HG03139 (cell line): ENCODE measurements around the gene ZFP1.

Experiments used
- ATAC-seq: cut with Tn5 transposase; IDR thresholded peaks from one replicate; pipeline ENCODE4 v1.9.1; 2021; ENCODE audit not compliant: unreplicated experiment

Gene ZFP1

DNA sequence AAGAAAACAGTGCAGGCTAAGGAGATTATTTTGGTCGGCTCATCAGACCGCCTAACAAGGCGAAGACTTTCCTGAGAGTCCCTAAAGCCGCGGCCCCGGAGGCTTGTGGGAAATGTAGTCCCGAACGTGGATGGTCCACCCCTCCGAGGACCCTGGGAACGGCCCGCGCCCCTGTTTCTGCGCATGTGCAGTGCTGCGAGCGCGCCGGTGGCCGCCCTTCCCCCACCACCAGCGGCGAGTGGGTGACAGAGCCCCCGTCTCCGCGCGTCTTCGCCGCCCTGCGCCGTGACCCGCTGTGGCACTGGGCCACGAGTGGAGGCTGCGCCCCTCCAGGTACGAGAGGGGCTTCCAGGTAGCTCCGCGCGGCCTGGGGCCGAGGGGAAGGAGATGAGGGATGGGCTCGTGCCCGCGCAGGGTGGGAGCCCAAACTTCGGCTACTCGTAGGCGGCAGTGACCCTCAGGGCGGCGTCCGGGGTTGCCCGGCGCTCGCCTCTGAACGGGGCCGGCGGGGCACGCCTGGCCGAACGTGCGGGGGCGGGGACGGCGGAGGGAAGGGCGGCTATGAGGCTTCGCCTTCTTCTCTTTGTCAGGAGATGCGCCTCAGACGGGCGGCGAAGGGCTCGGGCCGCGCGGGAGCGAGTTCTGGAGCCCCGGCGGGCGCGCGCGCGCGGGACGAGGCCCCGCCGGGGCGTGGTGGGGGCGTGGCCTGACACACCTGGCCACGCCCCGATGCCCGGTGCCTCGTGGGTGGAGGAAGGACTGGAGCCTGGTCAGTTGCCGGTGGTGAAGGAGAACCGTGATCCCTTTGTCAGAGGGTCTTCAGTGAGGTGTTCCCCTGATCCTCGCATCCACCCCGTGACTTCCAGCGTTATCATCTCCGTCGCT lies at the start of gene ZFP1:
ZFP1 (plus strand) TSS at position 214 of the 885 bp plus-strand sequence. CDS start 4,428 bp downstream, outside the sequence.
- peak; percentile 68 for ATAC-seq

GRCh38 chr16:75099075-75099667 lies 49.2 kb upstream of the ZFP1 start:
- ATAC-seq: no peak

- ATAC-seq: peak; percentile 68
Measured at GRCh38 chr16:75099738-75100602, 48.4 kb upstream of the ZFP1 start.

DNA sequence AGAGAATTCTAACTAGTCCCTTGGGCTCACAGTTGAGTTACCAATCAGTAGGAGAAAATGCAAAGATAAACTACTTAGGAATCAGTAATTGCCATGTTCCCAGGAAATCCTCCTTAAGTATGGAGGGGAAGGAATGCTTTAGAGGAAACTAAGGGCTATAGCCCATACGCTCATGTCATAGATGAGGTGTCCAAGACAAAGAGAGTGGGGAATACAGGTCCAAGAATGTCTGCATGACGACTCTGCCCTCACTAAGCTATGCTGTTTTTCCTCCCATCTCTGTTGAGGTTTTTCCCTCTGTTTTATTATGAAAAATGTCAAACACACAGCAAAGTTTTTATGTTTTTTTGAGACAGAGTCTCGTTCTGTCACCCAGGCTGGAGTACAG lies 47.7 kb upstream of the ZFP1 start:
- no peak for ATAC-seq

GRCh38 chr16:75101635-75102034 lies 46.7 kb upstream of the ZFP1 start:
- no peak for ATAC-seq

- ATAC-seq: no peak
Measured at GRCh38 chr16:75102595-75102994, 45.7 kb upstream of the ZFP1 start.

DNA sequence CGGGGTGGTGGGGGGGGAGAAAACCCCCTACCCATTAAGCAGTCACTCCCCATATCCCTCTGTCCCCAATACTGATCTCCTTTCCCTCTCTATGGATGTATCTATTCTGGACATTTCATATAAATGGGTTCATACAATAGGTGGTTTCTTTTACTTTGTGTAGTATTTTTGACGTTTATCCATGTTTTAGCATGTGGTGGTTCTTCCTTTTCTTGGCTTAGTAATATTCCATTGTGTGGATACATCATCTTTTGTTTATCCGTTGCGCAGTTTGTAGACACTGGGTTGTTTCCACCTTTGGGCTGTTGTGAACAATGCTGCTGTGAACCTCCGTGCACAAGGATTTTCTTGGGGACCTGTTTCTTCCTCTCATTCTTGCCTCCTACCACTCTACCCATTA lies 44.3 kb upstream of the ZFP1 start:
- no peak for ATAC-seq

DNA sequence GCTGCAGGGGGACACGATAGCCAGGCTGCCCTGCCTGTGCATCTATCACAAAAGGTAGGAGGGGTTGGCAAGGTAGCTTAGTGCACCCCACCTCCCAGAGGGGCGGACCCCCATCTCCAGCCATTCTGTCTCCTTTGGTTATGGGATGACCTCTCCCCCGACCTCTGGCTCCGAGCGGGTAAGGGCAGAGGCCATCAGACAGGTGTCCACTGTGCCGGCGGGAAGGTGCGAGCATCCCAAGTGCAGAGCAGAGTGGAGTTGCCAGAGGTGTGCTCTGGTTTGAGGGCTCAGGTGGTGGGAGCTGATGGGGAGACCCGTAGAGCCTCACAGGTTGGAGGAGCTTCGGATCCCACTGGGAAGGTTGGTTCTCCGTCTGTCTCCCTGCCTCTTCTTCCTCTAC lies 43.5 kb upstream of the ZFP1 start:
- ATAC-seq: no peak

DNA sequence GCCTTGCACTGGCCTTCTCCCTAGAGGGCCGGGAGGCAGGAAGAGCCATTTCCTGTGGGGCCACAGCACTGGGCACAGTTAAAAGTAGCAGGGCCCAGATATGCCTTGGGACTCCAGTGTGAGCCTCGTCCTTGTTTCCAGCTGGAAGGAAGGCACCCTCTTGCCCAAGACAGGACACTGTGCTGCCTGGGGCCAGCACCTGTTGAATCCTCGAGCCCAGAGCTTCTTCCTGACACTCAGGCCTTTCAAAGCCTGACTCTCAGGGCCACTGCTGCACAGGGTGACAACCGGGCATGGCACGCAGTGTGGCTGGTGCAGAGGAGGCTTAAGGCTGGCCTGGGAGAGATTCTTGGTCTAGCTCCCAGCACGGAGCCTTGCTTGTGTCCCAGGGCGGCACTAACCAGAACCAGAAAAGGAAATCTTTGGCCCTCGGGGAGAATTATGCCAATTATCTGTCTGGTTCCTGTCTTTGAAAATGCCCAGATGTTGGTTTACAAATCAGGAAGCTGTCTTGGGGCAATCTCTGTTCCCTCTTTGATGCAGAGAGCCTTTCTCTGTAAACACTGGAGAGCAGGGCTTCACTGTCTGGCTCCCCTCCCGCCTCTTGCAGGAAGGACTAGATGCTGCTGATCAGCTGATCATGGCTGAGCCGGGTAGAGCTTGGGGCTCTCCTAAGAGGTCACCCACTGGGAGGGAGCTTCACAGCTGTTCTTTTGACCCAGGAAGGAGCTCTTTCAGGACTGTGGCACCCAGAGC lies 42.8 kb upstream of the ZFP1 start:
- no peak for ATAC-seq

- ATAC-seq: no peak
Measured at GRCh38 chr16:75106351-75107274, 41.7 kb upstream of the ZFP1 start.

DNA sequence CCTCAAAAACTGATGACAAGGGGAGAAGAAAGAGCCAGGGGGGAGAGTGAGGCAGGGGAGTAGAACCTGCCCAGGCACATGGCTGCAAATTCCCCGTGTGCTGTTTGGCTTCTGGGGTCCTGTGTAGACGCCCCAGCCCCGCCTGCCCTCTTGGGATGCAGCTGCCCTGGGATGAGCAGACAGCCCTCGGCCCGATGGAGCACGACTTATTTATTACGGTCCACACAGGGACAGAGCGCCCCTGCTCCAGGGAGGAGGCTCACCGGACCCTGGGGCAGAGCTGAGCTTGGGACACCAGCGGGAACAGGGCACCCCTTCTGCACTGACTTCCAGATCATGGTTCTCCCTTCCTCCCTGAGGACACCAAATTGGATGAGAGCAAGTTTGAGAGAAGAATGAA lies 40.8 kb upstream of the ZFP1 start:
- ATAC-seq: no peak

- ATAC-seq: no peak
Measured at GRCh38 chr16:75108792-75109731, 39.3 kb upstream of the ZFP1 start.

DNA sequence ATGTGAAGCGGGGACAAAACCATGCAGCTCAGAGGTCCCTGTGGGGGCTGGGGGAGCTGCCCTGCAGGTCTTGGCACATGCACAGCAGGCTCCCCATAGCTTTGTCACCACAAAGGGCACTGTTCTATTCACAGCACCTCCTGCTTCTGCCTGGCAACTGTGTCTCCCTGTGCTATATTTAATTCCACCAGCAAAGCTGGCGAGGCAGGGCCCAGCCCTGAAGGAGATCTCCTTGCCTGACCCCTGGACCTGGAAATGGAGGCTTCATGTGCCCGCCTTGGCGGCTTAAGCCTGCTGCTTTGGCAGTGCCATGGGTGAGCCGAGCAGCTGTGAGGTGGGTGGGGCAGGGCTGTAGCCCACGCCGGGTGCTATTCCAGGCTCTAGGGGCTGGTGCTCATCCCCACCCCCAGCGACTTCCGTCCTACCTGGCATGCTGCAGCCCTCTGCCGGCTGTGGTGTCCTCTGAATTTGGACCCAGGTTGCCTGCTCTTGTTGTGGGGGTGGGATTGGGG lies 38.5 kb upstream of the ZFP1 start:
- no peak for ATAC-seq

- peak; percentile 65 for ATAC-seq
Measured at GRCh38 chr16:75110637-75111513, 37.4 kb upstream of the ZFP1 start.

GRCh38 chr16:75111514-75111940 lies 36.8 kb upstream of the ZFP1 start:
- ATAC-seq: no peak

DNA sequence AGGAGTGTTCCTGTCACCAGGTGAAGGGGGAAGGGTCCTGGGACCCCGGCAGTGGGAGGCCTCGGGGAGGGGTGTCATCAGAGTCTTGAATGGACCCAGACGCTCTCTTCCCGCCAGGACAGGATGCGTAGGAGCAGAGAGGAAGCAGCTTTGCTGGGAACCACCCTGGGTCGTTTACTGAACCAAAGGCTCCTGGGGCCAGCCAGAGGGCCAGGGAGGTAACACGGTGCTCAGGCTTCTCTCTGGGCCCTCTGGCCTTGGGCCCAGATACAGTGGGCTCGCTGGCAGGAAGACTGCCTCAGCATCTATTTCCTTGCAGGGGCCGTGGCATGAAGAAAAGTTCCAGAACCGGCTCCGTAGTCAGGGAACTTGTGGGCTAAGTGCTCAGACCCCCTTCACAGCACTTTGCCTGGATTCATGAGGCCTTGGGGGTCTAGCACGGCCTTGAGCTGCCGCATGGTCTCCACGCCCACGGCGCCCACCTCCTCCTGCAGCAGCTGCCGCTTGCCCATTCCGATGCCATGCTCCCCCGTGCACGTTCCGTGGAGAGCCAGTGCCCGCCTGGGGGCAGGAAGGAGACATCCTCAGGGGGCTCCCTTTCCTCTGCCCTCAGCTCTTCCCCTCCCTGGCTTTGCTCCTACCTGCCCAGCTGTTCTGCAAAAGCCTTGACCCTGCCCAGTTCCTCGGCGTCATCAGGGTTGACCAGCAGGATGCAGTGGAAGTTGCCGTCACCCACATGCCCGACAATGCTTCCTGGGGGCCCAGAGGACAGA lies 36.2 kb upstream of the ZFP1 start:
- ATAC-seq: no peak
